Skeletal muscle cell (primary cell): ENCODE data around the gene SFMBT2.
"Not testable (repeated sequence)": the region's sequence is repeated elsewhere in the genome, so short reads cannot be mapped to it uniquely, and the experiment has no call there.

Source experiments
- DNase-seq: peaks from one replicate; pipeline ENCODE4 v3.0.0-alpha.2; 2010; ENCODE audit warnings: low read depth
- H3K4me3 ChIP-seq: 2 replicates; pipeline ENCODE4 v1.5.1; 2011; ENCODE audit warnings: low read depth, mild to moderate bottlenecking, control low read depth, low read length, moderate library complexity

Gene SFMBT2

DNA sequence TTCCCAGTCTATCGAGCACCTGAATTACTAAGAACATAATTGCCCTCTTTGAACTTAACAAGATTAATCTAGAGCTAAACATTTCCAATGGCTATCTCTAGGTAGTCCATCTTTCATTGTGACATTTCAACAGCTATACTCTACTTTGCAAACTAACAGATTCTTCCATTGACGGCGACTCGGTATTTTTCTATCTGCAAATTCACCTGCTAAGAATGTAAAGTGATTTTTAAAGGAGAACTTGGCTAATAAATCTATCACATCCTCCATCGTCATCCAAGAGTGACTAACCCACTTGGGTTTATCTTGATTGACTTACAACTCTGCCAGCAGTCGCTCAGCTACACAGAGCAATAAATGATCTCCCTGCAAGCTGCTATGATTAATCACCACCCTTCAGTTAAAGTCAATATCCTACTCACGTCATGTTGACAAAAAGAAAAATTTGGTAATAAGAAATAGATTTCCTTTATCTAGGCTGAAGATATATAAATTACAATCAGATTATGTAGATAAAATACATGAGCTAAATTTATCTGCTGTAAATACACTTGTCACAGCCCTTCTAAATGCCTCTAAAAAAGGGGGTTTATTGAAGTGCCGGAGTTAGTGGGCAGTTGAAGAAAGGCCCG is 99.5 kb downstream of the SFMBT2 start:
- DNase-seq: no peak

DNA sequence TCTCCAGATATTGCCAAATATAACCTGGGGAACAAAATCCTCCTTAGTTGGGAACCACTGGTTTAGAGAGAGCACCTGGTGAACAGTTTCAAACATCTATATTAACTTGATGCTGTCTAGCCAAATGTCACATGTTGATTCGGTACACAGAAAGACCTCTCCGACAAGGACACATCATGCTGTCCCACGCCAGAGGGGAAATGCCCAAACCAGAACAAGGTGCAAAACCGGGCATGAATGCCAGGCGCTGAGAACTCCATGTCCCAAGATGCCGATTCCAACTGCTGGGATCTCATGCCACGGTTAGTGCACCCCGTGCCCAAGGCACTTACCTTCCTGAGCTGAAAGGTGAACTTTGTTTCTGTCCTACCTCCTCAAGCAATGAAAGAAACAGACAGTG is 100.8 kb downstream of the SFMBT2 start:
- no peak for DNase-seq

More for the DNA sequence above, 99.5 kb downstream of the SFMBT2 start:
- H3K4me3 ChIP-seq: no peak overlapping the region

DNA sequence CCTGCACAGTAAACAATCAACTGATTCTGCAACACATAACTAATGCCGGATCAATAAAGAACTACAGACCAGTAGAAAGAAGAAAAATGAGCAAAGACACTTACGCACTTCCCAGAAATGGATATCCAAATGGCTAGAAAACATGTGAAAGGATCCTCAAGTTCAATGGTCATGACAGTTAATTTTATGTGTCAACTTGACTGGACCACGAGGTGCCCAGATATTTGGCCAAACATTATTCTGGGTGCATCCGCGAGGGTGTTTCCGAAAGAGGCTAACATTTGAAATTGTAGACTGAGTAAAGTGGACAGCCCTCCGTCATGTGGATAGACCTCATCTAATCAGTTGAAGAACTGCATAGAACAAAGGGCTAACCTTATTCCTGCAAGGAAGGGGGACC is 102.0 kb downstream of the SFMBT2 start:
- no peak overlapping the region for H3K4me3 ChIP-seq
- no peak for DNase-seq

More for the DNA sequence above, 100.8 kb downstream of the SFMBT2 start:
- no peak overlapping the region for H3K4me3 ChIP-seq

DNA sequence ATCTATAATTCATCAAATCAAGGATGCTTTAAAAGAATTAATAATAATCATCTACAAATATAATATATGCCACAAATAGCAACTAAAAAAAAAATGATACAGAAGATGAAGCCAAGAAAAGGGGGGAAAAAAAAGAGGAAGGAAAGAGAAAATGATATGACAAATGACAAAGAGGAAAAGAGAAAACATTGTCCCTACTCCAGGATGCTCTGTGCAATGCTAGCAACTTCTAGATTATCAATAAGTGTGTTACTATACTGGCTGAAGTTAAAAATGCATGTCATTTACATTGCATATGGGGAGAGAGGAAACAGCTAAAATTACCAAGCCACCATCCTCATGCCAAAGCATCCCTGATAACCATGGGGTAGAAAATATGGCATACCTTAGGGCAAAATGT is 104.2 kb downstream of the SFMBT2 start:
- H3K4me3 ChIP-seq: no peak overlapping the region
- no peak for DNase-seq

DNA sequence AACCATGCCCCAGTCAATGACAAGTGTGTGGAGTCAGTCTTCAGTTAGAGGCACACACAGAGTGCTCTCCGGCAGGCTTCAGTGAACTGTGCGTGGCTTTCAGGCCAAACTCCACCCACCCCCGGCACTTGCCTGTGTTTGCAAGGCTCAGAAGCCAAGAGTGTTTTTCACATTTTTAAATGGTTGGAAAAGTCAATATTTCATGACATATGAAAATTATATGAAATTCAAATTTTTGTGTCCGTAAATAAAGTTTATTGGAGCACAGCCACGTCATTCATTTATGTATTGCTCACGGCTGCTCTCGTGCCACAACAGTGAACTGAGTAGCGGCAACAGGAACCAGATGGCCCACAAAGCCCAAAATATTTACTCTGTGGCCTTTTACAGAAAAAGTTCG is 104.7 kb downstream of the SFMBT2 start:
- DNase-seq: no peak

DNA sequence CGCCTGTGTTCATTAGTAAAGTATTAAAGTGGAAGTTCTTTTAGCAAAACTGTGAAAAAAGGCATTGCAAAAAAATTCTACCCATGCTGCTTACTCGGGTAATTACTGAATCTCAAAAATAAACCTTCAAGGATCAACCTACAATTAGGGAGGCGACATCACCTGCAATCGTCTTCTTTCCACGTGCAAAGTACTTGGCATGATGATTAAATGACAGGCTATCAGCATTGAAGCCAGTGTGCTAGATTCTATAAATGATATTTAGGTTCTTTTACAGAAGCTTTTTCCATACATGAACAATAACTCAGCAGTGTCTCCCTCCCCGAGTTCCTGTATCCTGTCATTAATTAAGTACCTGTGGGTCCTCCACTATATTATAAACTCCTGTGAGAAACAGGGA is 105.8 kb downstream of the SFMBT2 start:
- no peak for DNase-seq
- no peak overlapping the region for H3K4me3 ChIP-seq

More for the DNA sequence above, 104.7 kb downstream of the SFMBT2 start:
- H3K4me3 ChIP-seq: no peak overlapping the region

DNA sequence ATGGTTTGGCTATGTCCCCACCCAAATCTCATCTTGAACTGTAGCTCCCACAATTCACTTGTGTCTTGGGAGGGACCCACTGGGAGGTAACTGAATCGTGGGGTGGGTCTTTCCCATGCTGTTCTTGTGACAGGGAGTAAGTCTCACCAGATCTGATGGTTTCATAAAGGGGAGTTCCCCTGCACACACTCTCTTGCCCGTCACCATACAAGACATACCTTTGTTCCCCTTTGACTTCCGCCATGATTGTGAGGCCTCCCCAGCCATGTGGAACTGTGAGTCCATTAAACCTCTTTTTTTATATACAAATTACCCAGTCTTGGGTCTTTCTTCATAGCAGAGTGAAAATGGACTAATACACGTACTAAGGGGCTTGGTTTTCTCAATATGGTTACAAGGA is 106.7 kb downstream of the SFMBT2 start:
- DNase-seq: no peak

DNA sequence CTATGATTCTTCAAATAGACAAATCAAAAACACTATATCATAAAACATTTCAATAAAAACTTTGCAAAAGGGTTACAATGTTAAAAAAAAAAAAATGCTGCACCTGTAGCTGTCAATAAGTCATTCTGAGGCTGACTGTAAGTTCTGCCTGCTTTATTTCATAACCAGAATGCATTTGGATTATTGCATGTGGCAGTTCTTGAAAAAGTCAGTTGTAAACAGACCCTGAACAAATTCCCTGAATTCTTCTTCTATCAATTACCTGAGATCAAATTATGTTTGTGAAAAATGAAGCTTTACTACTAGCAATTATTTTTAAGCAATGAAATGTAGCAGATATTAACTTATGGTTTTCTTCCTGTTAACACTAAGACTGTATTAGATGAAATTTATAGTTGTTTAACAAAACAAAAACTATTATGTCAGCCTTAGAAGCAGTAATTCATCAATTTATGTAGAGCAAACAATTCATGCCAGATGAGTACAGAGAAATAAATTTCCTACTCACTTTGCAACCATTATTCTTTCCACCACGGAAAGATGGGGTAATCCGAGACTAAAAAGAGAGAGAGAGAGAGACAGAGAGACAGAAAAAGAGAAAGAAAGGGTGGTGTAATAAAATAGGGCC is 107.8 kb downstream of the SFMBT2 start:
- H3K4me3 ChIP-seq: no peak overlapping the region
- no peak for DNase-seq

More for the DNA sequence above, 106.7 kb downstream of the SFMBT2 start:
- H3K4me3 ChIP-seq: no peak overlapping the region

DNA sequence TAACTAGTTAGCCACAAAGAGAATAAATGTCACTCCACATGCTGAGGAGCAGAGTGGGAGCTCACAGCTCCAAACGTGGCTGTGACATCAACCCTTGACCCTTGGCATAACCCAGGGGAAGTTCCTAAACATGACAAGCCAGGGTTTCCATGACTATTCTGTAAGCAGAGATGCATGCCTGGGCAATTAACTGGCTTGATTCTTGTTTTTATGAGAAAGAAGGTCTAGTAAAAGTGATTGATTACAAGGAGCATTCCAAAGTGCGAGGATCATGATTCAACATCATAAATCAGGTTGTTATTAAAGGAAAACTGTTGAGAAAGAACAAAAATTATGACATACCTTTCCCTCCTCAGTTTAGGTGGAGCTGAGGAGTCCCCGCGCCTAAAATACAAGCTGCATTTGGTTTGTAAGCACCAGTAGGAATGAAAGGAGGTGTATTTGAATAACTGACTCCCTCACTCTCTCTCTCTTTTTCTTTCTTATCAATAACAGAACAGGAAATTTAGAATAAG is 108.4 kb downstream of the SFMBT2 start:
- DNase-seq: peak; percentile 10
- no peak overlapping the region for H3K4me3 ChIP-seq

DNA sequence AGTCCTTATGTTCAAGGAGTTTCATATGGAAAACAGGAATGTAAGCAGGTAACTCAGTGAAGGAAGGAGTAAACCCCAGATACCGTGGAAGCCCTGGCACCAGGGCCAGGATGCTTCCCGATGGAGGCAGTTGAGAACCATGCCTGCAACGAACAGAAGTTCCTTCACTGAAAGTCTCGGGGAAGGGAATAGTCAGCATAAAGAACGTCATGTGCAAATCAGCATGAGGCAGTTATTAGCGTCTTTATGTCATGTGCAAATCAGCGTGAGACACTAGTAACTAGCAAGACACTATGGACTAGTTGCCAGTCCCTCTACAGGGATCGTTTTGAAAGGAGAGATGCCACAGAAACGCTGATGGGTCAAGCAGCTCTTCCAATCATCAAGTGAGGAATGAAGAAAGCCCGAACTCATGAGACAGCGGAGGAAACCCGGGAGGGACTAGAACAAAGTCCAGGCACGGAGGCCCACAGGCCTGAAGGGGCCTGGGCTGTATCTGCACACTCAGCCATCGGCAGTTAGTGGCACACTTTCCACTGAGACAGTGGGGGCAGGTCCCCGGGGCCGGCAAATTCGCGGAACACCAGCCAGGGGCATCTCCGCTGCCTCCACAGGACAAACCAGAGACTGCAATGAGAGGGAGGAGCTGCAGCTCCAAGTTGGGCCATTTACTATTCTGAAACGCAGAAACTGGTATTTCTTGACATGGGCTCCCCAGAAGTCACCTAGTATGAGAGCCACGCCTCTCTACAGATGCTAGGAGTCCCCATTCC is 109.6 kb downstream of the SFMBT2 start:
- H3K4me3 ChIP-seq: no peak overlapping the region

DNA sequence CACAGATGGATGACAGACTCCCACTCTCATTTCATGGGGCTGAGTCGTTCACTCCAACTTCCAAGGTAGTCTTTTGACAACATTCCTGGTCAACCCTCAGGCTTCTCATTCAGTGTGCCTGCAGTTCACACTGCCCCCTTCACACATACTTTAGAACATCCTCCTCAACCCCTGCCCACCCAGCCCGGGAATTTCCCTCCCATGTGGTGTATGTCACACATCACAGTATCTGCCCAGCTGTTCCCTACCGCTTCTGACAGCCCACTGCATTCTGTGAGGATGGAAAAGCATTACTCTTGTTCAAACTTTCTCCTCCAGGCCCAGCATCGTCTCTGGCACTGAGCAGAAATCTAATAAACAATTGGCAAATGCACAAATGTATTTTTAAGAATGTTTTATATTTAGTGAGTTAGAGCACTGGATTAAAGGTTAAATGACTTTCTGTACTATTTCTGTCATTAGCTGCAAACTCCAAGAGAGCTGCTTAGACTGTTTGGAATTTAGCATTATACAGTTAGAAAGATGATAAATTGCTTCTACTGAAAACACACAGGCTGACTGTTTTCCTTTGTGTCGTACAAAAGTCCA is 110.4 kb downstream of the SFMBT2 start:
- no peak overlapping the region for H3K4me3 ChIP-seq
- DNase-seq: peak; percentile 48

More for the DNA sequence above, 109.6 kb downstream of the SFMBT2 start:
- no peak for DNase-seq

DNA sequence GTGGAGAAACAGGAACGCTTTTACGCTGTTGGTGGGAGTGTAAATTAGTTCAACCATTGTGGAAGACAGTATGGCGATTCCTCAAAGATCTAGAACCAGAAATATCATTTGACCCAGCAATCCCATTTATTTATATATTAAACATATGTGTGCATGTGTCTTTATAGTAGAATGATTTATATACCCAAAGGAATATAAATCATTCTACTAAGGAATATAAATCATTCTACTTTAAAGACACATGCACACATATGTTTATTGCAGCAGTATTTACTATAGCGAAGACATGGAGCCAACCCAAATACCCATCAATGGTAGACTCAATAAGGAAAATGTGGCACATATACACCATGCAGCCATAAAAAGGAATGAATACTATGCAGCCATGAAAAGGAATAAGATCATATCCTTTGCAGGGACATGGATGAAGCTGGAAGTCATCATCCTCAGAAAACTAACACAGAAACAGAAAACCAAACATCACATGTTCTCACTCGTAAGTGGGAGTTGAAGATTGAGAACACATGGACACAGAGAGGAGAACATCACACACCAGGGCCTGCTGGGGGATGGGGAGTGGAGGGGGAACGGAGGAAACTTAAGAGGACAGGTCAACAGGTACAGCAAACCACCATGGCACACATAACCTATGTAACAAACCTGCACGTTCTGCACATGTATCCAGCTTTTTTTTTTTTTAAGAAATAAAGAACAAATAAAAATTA is 111.1 kb downstream of the SFMBT2 start:
- not testable (repeated sequence) for DNase-seq, H3K4me3 ChIP-seq

DNA sequence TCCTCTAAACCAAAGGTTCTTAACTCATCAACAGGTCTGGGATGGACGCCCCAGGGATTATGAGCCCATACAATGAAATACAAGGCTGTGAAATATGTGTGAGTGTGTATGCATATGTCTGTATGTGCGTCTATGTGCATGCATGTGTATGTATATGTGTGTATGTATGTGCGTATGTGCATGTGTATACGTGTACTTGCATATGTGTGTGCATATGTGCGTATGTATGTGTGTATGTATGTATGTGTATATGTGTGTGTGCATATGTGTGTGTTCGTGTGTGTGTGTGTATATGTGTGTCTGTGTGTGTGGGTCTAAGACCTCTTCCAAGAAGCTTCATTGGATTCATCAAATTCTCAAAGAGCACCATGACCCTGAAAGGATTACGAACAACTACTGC is 112.3 kb downstream of the SFMBT2 start:
- DNase-seq: no peak
- no peak overlapping the region for H3K4me3 ChIP-seq

DNA sequence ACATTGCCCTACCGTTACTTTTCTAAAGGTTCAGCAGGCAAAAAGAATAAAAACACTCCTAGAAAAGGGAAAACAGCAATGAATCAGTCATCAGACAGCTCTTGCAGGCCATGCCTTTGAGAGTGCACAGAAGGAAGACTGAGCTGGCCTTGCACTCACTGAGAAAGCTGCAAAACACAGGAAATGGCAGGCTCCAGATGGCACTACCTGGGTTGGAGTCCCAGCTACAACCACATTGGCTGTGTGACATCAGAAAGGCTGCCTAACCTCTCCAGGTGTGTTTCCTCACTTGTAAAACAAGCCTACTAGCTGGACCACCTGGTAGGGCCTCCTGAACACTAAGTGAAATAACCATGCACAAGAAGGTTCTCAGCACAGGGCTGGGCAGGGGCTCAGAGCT is 113.7 kb downstream of the SFMBT2 start:
- DNase-seq: no peak
- H3K4me3 ChIP-seq: no peak overlapping the region

DNA sequence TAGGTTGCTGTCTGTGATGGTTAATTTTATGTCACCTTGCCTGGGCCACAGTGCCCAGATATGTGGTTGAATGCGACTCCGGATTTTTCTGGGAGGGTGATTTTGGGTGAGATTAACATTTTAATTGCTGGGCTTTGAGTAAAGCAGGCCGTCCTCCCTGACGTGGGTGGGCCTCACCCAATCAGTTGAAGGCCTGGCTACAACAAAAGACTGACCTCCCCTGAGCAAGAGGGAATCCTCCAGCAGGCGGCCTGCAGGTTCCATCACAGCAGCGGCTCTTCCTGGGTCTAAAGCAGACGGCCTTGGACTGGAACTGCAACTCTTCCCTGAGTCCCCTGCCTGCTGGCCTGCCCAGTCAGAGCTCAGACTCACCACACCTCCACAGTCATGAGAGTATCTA is 114.2 kb downstream of the SFMBT2 start:
- H3K4me3 ChIP-seq: no peak overlapping the region
- DNase-seq: no peak

DNA sequence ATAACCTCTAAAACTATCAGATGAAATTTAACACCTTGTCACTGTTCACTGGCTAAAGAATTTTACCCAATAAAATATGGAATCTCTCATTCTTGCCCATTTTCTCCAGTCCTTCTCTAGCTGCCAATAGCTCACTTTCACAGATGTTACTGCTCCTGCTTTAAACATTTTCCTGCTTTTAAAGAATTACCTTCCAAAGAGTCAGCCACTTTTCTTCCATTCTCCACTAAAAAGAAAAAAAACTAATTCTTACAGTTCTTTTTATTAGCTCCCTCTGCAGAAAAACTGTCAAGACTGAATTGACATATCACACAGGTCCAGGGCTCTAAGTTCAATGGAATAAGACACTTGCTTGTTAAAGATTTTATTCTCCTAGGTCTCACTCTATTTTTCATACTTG is 114.8 kb downstream of the SFMBT2 start:
- DNase-seq: no peak
- no peak overlapping the region for H3K4me3 ChIP-seq

DNA sequence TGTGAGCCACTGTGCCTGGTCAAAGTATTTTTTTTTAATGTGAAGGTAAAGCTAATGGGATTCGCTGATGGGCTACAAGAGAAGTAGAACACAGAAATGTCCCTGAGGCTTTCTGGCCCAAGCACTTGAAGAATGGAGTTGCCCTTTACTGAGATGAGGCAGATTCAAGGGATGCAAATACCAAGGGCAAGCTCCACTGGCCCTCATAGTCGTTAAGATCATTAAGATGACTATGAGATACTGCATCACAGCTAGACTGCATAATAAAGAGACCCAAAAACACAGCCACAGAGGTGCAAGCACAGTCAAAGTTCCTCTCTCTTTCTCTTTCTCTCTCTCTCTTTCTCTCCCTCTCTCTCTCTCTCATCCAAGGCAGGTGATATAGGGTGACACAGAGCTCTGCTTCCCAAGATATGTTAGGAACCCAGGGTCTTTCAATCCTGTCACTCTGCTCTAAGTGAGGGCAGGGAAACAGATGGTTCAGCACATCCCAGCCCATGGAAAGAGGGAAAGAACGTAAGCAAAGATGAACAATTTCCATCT is 117.4 kb downstream of the SFMBT2 start:
- DNase-seq: no peak
- H3K4me3 ChIP-seq: no peak overlapping the region

DNA sequence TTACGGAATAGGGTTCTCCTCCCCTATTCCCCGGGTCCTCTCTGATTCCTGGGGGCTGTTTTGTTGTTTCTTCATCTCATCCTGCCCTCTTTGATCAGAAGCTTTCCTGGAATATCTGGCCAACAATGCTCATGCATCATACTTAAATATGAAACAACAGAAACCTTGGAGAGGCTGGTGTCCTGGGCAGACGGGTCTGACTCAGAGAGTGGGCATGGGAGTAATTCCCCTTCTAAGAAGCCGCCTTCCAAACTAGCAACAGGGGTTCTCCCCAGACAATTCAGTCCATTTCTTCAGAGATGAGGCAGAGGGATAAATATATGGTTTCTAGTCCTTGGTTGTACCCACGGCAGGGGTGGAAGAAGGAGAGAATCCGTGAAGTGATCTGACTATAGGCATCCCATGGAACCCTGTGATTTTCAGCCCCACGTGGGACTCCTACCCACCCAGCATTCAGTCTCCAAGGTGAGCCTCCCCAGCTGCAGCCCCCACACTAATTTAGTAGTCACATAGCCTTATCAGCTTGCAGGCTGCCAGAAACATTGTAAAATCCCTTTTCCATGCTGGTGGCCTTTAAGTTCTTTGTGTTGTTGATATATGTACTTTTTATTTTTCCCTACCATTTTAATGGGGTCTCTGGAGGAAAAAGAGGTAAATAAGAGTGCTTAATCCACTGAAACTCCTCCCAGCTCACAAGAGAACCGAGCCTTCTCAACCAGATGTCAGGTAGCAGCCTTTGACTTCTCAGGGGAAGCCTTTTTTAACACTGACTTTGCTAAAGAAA is 119.2 kb downstream of the SFMBT2 start:
- no peak for DNase-seq
- H3K4me3 ChIP-seq: no peak overlapping the region
